PC-9 (cell line): ENCODE results near the gene IFITM1. TPM values are rescaled to one million over a fixed set of nuclear protein-coding genes. Genes with fewer than 3 reads are reported as not detected.
A peak's percentile ranks its signal among the peaks of the same experiment; 100 is the strongest.

ENCODE experiments used
- BruUV-seq: library from RNA; stranded (reverse); fragments of 400-500 nt; replicated peaks from 2 replicates; lab custom pipeline; 2021; lab: Mats Ljungman, UMichigan
- CTCF ChIA-PET: fragments of 300-600 bp; sonication (Branson Sonifier 250); formaldehyde crosslinking; loops from one replicate; lab custom pipeline; 2022; ENCODE audit warnings: antibody characterized with exemption; lab: Charles Lee
- POLR2A ChIA-PET: fragments of 300-600 bp; sonication (Branson Sonifier 250); formaldehyde crosslinking; loops from one replicate; lab custom pipeline; 2022; ENCODE audit warnings: antibody characterized with exemption; ENCODE audit not compliant: unreplicated experiment; lab: Charles Lee
- DNase-seq, 2 experiments: peaks; one replicate each; pipeline versions ENCODE4 v3.0.0 to v3.0.0-alpha.2; 2015 to 2022; ENCODE audit warnings: mixed read lengths in 1 of 2
- H2AFZ ChIP-seq: fragments of 200-600 bp; sonication (generic); 2 replicates; pipeline ENCODE4 v1.8.1; 2017; ENCODE audit warnings: antibody characterized with exemption
- H3F3A ChIP-seq: fragments of 200-600 bp; sonication (generic); 2 replicates; pipeline ENCODE4 v1.8.1; 2017; ENCODE audit warnings: antibody characterized with exemption, mild to moderate bottlenecking, low read depth; ENCODE audit not compliant: insufficient read depth
- H3K27ac ChIP-seq: fragments of 200-600 bp; sonication (generic); 2 replicates; pipeline ENCODE4 v1.6.1; 2016; ENCODE audit warnings: mixed run types
- H3K27me3 ChIP-seq: fragments of 200-600 bp; sonication (generic); 2 replicates; pipeline ENCODE4 v1.6.1; 2016; ENCODE audit warnings: low read depth, mixed run types; ENCODE audit not compliant: insufficient read depth
- H3K36me3 ChIP-seq: fragments of 200-600 bp; sonication (generic); 2 replicates; pipeline ENCODE4 v1.6.1; 2016; ENCODE audit warnings: low read depth, mixed run types
- H3K4me1 ChIP-seq: fragments of 200-600 bp; sonication (generic); replicated peaks from 2 replicates; pipeline ENCODE4 v1.6.1; 2016; ENCODE audit warnings: mixed run types; ENCODE audit not compliant: insufficient read depth
- H3K4me2 ChIP-seq: fragments of 200-600 bp; sonication (generic); 2 replicates; pipeline ENCODE4 v1.6.1; 2017; ENCODE audit warnings: mixed run types
- H3K4me3 ChIP-seq: fragments of 200-600 bp; sonication (generic); 2 replicates; pipeline ENCODE4 v1.6.1; 2016; ENCODE audit warnings: mixed run types
- H3K79me2 ChIP-seq: fragments of 200-600 bp; sonication (generic); 2 replicates; pipeline ENCODE4 v1.6.1; 2017; ENCODE audit warnings: low read depth, mixed run types
- H3K9me2 ChIP-seq: fragments of 200-600 bp; sonication (generic); 2 replicates; pipeline ENCODE4 v1.8.1; 2017; ENCODE audit warnings: mild to moderate bottlenecking; ENCODE audit not compliant: insufficient read depth
- H3K9me3 ChIP-seq: fragments of 200-600 bp; sonication (generic); 2 replicates; pipeline ENCODE4 v1.8.1; 2016; ENCODE audit warnings: low read depth; ENCODE audit not compliant: insufficient read depth
- H4K20me1 ChIP-seq: fragments of 200-600 bp; sonication (generic); 2 replicates; pipeline ENCODE4 v1.8.1; 2017; ENCODE audit not compliant: insufficient read depth
- EZH2 ChIP-seq: fragments of 200-600 bp; sonication (generic); IDR thresholded peaks from 2 replicates; pipeline ENCODE4 v1.8.0; 2017; ENCODE audit warnings: antibody characterized with exemption, low read depth
- intact Hi-C: fragments of 100-400 bp; cut with micrococcal nuclease; formaldehyde crosslinking; loops from one replicate; pipeline ENCODE4 v1.10.0; 2022; ENCODE audit not compliant: unreplicated experiment
- total RNA-seq: library from RNA; stranded (reverse); gene quantifications from 2 replicates; pipeline ENCODE4 v1.2.3, GENCODE V29; 2021
- TF ChIP-seq, protein P1 (sequence below): fragments of 200-600 bp; sonication (generic); conservative IDR thresholded peaks from 2 replicates; pipeline ENCODE4 v1.6.1; 2017; ENCODE audit warnings: mixed run types, antibody characterized with exemption, mild to moderate bottlenecking, moderate library complexity

IFITM1 gene
- total RNA-seq, 1 experiment from 2014 or later = 9.5 TPM

DNA sequence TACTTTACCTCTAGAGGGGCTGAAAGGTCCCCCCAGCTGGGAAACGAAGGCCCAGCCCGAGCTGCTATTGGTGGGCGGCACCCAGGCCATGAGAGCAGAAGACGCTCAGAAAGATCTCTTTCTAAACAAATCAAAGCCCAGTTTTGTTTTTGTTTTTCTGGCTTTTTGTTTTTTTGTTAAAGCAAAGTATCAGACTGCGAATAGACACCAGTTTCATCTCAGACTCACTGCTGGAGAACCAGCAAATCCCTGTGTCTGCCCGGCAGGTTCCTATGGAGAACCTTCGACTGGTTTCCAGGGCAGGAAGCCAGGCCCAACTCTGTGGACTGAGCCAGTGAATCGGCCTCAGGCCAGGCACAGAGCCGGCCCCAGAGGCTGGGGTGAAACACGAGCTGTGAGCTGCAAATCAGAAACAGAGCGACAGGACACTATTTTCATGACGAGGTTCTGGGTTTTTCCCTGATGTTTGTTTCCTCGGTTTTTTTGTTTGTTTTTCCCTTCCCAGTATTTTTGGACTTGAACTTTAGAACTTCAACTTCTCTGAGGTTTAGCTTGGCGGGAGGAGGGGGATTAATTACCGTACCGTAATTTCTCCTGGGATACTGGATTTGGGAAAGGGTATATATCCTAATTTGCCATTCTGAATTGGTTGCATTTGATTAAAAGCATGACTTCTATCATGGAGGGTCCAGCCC, 39.5 kb downstream of the IFITM1 start:
- Histone ChIP-seq H3K4me2 (no peak overlapping the region), H3K27me3 (no peaks in the 10 kb centered on the region), H3K79me2 (no peaks in the 10 kb centered on the region), H2AFZ (no peak overlapping the region), H3K9me2 (no peaks in the 10 kb centered on the region), H4K20me1 (no peaks in the 10 kb centered on the region), H3K4me3 (no peak overlapping the region), H3K27ac (no peak overlapping the region), H3K9me3 (no peaks in the 10 kb centered on the region), H3K36me3 (no peaks in the 10 kb centered on the region), H3K4me1 (no peaks in the 10 kb centered on the region), H3F3A (peaks cover 21% of the 10 kb centered on the region; the same call in 1 of the 2 replicates)
- ChIA-PET POLR2A (no interaction called here), CTCF (no interaction called here)
- TF ChIP-seq EZH2 = no peak
- TF ChIP-seq, protein P1, sequence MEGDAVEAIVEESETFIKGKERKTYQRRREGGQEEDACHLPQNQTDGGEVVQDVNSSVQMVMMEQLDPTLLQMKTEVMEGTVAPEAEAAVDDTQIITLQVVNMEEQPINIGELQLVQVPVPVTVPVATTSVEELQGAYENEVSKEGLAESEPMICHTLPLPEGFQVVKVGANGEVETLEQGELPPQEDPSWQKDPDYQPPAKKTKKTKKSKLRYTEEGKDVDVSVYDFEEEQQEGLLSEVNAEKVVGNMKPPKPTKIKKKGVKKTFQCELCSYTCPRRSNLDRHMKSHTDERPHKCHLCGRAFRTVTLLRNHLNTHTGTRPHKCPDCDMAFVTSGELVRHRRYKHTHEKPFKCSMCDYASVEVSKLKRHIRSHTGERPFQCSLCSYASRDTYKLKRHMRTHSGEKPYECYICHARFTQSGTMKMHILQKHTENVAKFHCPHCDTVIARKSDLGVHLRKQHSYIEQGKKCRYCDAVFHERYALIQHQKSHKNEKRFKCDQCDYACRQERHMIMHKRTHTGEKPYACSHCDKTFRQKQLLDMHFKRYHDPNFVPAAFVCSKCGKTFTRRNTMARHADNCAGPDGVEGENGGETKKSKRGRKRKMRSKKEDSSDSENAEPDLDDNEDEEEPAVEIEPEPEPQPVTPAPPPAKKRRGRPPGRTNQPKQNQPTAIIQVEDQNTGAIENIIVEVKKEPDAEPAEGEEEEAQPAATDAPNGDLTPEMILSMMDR = no peak
- intact Hi-C loops = no loop called here
- no TSS peak for BruUV-seq
- no peak for DNase-seq

DNA sequence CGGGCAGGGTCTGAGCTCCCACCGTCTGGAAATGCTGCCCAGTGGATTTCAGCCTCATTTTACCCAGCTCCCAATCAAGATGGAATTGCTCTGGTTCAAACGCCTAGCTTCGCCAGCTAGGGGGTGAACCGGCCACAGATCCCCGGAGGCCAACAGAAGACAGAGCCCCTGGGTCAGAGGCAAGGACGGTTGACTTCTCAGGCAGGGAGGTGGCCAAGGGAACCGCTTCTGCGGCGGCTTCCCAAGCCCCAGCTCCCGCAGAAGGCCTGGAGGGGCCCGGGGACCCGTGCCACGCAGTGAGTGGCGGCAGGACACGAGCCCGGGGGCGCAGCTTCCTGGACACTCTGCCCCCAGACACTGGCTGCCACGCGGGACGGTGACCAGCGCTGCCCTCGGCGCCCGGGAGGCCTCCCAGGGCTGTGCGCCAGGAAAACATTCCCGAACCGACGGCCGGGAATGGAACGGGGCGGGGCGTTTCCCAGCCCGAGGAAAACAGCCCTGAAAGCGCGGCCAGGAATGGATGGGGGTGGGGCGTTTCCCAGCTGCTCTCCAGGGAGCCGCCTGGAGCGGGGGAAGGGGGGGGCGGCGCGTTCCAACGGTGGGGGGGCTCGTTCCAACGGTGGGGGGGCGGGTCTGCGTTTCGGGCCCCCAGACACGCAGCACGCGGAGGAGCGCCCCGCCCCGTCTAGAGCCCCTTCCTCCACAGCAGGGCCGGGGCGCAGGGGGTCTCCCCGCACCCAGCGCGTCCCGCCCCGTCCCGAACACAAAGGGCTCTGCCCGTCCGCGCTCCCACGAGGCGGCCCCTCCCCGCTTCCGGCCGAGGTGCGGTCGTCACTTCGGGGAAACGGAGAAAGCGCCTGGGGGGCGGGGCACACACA, 42.0 kb downstream of the IFITM1 start:
- Histone ChIP-seq H3F3A (peaks cover 21% of the 10 kb centered on the region; the same call in 1 of the 2 replicates), H3K4me1 (no peaks in the 10 kb centered on the region), H3K27ac (no peak overlapping the region), H3K9me3 (no peaks in the 10 kb centered on the region), H3K79me2 (no peaks in the 10 kb centered on the region), H3K4me3 (peak overlapping the region; percentile 44; the same call in 1 of the 2 replicates), H2AFZ (no peak overlapping the region), H3K36me3 (no peaks in the 10 kb centered on the region), H3K9me2 (no peaks in the 10 kb centered on the region), H4K20me1 (no peaks in the 10 kb centered on the region), H3K27me3 (no peaks in the 10 kb centered on the region), H3K4me2 (peak overlapping the region; percentile 55)
- no peak for TF ChIP-seq EZH2
- TF ChIP-seq, protein P1 = no peak
- POLR2A ChIA-PET = interaction anchor here (0.6 to 1.1 kb wide), 3 partner anchors 51 to 149 kb away, joined by 6 to 14 read pairs (median 8); partner anchors contain the start of genes BET1L and RIC8A
- CTCF ChIA-PET = interaction anchor here (0.6 to 1.1 kb wide), 2 partner anchors 8 to 10 kb away, joined by 3 to 5 read pairs; no protein-coding TSS in a partner anchor
- TSS peak; percentile 100 for BruUV-seq
- peak in 1 of 2 experiments; percentile 89 for DNase-seq
- intact Hi-C loops = loop anchor here (5.0 kb wide), 2 partner anchors 34 to 49 kb away; partner anchors contain the start of genes IFITM2 and IFITM3

DNA sequence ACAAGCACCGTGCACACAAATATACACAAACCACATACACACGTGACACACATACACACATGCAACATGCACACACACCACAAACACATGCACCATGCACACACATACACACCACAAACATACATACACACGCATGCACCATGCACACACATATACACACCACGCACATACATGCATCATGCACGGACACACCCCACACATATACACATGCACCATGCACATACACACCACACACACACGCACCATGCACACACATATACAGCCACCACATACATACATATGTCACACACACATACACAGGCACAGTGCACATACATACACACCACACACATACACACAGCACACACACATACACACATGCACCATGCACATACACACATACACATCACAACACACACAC, 42.8 kb downstream of the IFITM1 start:
- Histone ChIP-seq H3K4me2 (no peak overlapping the region), H3K9me3 (no peaks in the 10 kb centered on the region), H3K9me2 (no peaks in the 10 kb centered on the region), H3K27me3 (no peaks in the 10 kb centered on the region), H3K27ac (no peak overlapping the region), H4K20me1 (no peaks in the 10 kb centered on the region), H3K79me2 (no peaks in the 10 kb centered on the region), H3F3A (peaks cover 21% of the 10 kb centered on the region; the same call in 1 of the 2 replicates), H3K4me1 (no peaks in the 10 kb centered on the region), H2AFZ (no peak overlapping the region), H3K4me3 (no peak overlapping the region), H3K36me3 (no peaks in the 10 kb centered on the region)
- ChIA-PET CTCF (no interaction called here), POLR2A (no interaction called here)
- no peak for DNase-seq
- BruUV-seq = no TSS peak
- intact Hi-C loops = loop anchor here (5.0 kb wide), 2 partner anchors 34 to 49 kb away; partner anchors contain the start of genes IFITM2 and IFITM3
- TF ChIP-seq, protein P1 = no peak
- TF ChIP-seq EZH2 = no peak
